CD4-positive, CD25-positive, alpha-beta regulatory T cell (primary cell): ENCODE data around the gene DEPDC4. TPM values are rescaled to one million over a fixed set of nuclear protein-coding genes. Genes with fewer than 3 reads are reported as not detected.

ENCODE experiments used
- ATAC-seq, 2 donors: fragments of 150-1000 bp; cut with Tn5 transposase; one replicate each; pipeline ENCODE4 v1.10.0; 2021; ENCODE audit warnings: low read depth in 2 of 2, moderate number of reproducible peaks in 2 of 2, moderate library complexity in 1 of 2
- DNase-seq, 3 donors: peaks; one replicate each; pipeline versions ENCODE4 v3.0.0 to v3.0.0-alpha.2; 2012 to 2022; ENCODE audit warnings: mixed read lengths in 1 of 3
- H3K27ac ChIP-seq: one replicate; pipeline ENCODE4 v1.7.0; 2013; ENCODE audit warnings: mild to moderate bottlenecking, low read length; ENCODE audit not compliant: insufficient read depth, poor library complexity, severe bottlenecking
- H3K27me3 ChIP-seq: one replicate; pipeline ENCODE4 v1.7.0; 2013; ENCODE audit warnings: low read length; ENCODE audit not compliant: control insufficient read depth, insufficient read depth
- H3K36me3 ChIP-seq: one replicate; pipeline ENCODE4 v1.7.0; 2013; ENCODE audit warnings: mild to moderate bottlenecking, low read length, moderate library complexity; ENCODE audit not compliant: control insufficient read depth, insufficient read depth
- H3K4me1 ChIP-seq: 2 replicates; pipeline ENCODE4 v1.7.0; 2013; ENCODE audit warnings: mild to moderate bottlenecking, low read length; ENCODE audit not compliant: insufficient read depth, control insufficient read depth, poor library complexity, severe bottlenecking
- H3K4me3 ChIP-seq: one replicate; pipeline ENCODE4 v1.7.0; 2013; ENCODE audit warnings: low read depth, mild to moderate bottlenecking, low read length, moderate library complexity
- H3K9me3 ChIP-seq, 2 experiments: 1 replicate in 1 of 2; 2 replicates in 1 of 2; pipeline ENCODE4 v1.7.0; 2013; ENCODE audit warnings: low read length in 2 of 2, mild to moderate bottlenecking in 1 of 2, moderate library complexity in 1 of 2; ENCODE audit not compliant: control insufficient read depth in 2 of 2
- H3K27ac Mint-ChIP-seq, 3 donors: one replicate each; pipeline ENCODE4 v1.8.0; 2020 to 2022; ENCODE audit warnings: mild to moderate bottlenecking in 3 of 3, mixed read lengths in 3 of 3, moderate library complexity in 2 of 3
- H3K27me3 Mint-ChIP-seq: one replicate; pipeline ENCODE4 v1.8.0; 2022; ENCODE audit warnings: mild to moderate bottlenecking, mixed read lengths
- H3K36me3 Mint-ChIP-seq: one replicate; pipeline ENCODE4 v1.8.0; 2020; ENCODE audit warnings: mixed read lengths
- H3K4me1 Mint-ChIP-seq, 4 donors: one replicate each; pipeline ENCODE4 v1.8.0; 2020 to 2022; ENCODE audit warnings: mixed read lengths in 4 of 4, mild to moderate bottlenecking in 1 of 4
- H3K4me3 Mint-ChIP-seq, 4 donors: one replicate each; pipeline ENCODE4 v1.8.0; 2020 to 2022; ENCODE audit warnings: mild to moderate bottlenecking in 4 of 4, mixed read lengths in 4 of 4, moderate library complexity in 3 of 4
- H3K9me3 Mint-ChIP-seq, 7 donors: one replicate each; pipeline ENCODE4 v1.8.0; 2020 to 2022; ENCODE audit warnings: mixed read lengths in 7 of 7, mild to moderate bottlenecking in 3 of 7, moderate library complexity in 2 of 7
- polyA plus RNA-seq, 4 donors: library from polyadenylated mRNA; unstranded; fragments of 300-500 nt; fragmentation: Illumina TruSeq; gene quantifications; one replicate each; pipeline ENCODE4 v1.2.3, GENCODE V29; 2021
- total RNA-seq: library from RNA; stranded (reverse); gene quantifications from one replicate; pipeline ENCODE4 v1.2.3, GENCODE V29; 2022

The DEPDC4 gene
- total and polyA plus RNA-seq, 5 donors from 2014 or later = 0.31 to 1.1 (median 0.50) TPM; not detected in 2

- H3K9me3 Mint-ChIP-seq = no peaks in the 10 kb centered on the region
- H3K27ac Mint-ChIP-seq = peak overlapping the region in 1 of 3 donors; percentile 1
- peaks cover 10% of the 10 kb centered on the region for H3K36me3 ChIP-seq
- peak overlapping the region in 1 of 4 donors; percentile 26 for H3K4me3 Mint-ChIP-seq
- H3K27me3 Mint-ChIP-seq = no peaks in the 10 kb centered on the region
- no peak for ATAC-seq
- H3K27ac ChIP-seq = no peak overlapping the region
- no peaks in the 10 kb centered on the region for H3K27me3 ChIP-seq
- peaks cover 21% of the 10 kb centered on the region for H3K36me3 Mint-ChIP-seq
- no peak overlapping the region for H3K4me3 ChIP-seq
- peaks cover 3 to 50% (median 21%) of the 10 kb centered on the region in 4 donors for H3K4me1 Mint-ChIP-seq
- H3K4me1 ChIP-seq = peaks cover 21% of the 10 kb centered on the region
- no peaks in the 10 kb centered on the region for H3K9me3 ChIP-seq
- DNase-seq = no peak
Observed at GRCh38 chr12:100197486-100197885, 69.4 kb downstream of the DEPDC4 start.

GRCh38 chr12:100193085-100193484 is 73.8 kb downstream of the DEPDC4 start:
- no peak overlapping the region for H3K27ac Mint-ChIP-seq
- peaks cover 33% of the 10 kb centered on the region for H3K36me3 Mint-ChIP-seq
- peaks cover 3 to 21% (median 10%) of the 10 kb centered on the region in 4 donors for H3K4me1 Mint-ChIP-seq
- Histone ChIP-seq H3K9me3 (no peaks in the 10 kb centered on the region), H3K4me1 (no peaks in the 10 kb centered on the region), H3K27ac (no peak overlapping the region), H3K4me3 (no peak overlapping the region), H3K27me3 (no peaks in the 10 kb centered on the region), H3K36me3 (peaks cover 19% of the 10 kb centered on the region)
- ATAC-seq (no peak), DNase-seq (no peak)
- H3K9me3 Mint-ChIP-seq = no peaks in the 10 kb centered on the region
- no peaks in the 10 kb centered on the region for H3K27me3 Mint-ChIP-seq
- H3K4me3 Mint-ChIP-seq = no peak overlapping the region

Other genes with a start within 250 kb of the DEPDC4 start
- gene BLTP3B, start 124.2 kb downstream of the DEPDC4 start, total RNA-seq = 26.5 TPM
- 10 to 100 TPM; 12.1 to 17.9 (median 16.4) TPM for gene BLTP3B, start 124.2 kb downstream of the DEPDC4 start, polyA plus RNA-seq
- gene ACTR6, start 66.3 kb downstream of the DEPDC4 start, total RNA-seq = 30.6 TPM
- gene ACTR6, start 66.3 kb downstream of the DEPDC4 start, polyA plus RNA-seq = 10 to 100 TPM; 36.2 to 41.9 (median 39.5) TPM
- 41.8 TPM for gene SCYL2, start 98 bp upstream of the DEPDC4 start, total RNA-seq
- 10 to 100 TPM; 17.0 to 23.4 (median 20.7) TPM for gene SCYL2, start 98 bp upstream of the DEPDC4 start, polyA plus RNA-seq
- gene SLC17A8, start 90.0 kb upstream of the DEPDC4 start, total RNA-seq = not detected
- not detected for gene SLC17A8, start 90.0 kb upstream of the DEPDC4 start, polyA plus RNA-seq
- not detected for gene NR1H4, start 206.8 kb upstream of the DEPDC4 start, total RNA-seq
- not detected for gene NR1H4, start 206.8 kb upstream of the DEPDC4 start, polyA plus RNA-seq